Measurements from ENCODE around the gene EXOC3.

DNA sequence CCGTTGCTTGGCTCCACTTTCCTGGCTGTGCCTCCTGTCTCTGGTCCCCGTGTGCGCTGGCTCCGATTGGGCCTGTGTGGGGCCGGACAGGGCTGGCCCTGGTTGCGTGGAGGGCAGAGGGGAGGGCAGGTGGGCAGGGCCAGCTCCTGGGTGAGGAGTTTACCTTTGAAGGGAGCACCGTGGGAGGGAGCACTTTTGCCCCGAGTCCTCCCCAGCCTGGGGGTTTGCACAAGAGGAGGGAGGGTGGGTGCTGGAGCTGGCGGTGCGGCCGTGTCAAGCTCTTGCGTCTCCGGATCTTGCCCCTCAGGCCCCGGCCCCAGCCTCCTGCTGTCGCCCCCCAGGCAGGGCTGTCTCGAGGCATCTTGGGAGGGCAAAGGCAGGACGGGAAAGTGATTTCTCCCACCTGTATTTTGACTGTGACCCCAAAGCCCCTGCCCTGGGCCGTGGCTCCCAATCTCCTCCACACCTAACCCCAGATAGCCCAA is 48.3 kb upstream of the EXOC3 start:
- TF ChIP-seq GABPA (IDR thresholded peaks at IDR 0.05; ENCODE audit: borderline replicate concordance, insufficient read depth, low read length) = no peak
- TF ChIP-seq, protein P1, sequence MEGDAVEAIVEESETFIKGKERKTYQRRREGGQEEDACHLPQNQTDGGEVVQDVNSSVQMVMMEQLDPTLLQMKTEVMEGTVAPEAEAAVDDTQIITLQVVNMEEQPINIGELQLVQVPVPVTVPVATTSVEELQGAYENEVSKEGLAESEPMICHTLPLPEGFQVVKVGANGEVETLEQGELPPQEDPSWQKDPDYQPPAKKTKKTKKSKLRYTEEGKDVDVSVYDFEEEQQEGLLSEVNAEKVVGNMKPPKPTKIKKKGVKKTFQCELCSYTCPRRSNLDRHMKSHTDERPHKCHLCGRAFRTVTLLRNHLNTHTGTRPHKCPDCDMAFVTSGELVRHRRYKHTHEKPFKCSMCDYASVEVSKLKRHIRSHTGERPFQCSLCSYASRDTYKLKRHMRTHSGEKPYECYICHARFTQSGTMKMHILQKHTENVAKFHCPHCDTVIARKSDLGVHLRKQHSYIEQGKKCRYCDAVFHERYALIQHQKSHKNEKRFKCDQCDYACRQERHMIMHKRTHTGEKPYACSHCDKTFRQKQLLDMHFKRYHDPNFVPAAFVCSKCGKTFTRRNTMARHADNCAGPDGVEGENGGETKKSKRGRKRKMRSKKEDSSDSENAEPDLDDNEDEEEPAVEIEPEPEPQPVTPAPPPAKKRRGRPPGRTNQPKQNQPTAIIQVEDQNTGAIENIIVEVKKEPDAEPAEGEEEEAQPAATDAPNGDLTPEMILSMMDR (IDR thresholded peaks at IDR 0.05; ENCODE audit: control extremely low read depth in 1 of 3, insufficient read depth in 1 of 3, low read depth in 1 of 3, low read length in 3 of 3) = no peak
- no peak for TF ChIP-seq SP2 (IDR thresholded peaks at IDR 0.05; ENCODE audit: low read length)
- no peak for TF ChIP-seq SIX5 (IDR thresholded peaks at IDR 0.05; ENCODE audit: low read depth, low read length)
